ENCODE results near the gene BAHD1.

- TF ChIP-seq CTCF (IDR thresholded peaks at IDR 0.05) (no peak), EZH2 (IDR thresholded peaks at IDR 0.05; ENCODE audit: borderline replicate concordance, insufficient read depth, low read depth, low read length, poor library complexity, severe bottlenecking) (no peak)
These were observed 5.1 kb upstream of the BAHD1 start for GRCh38 chr15:40435710-40436089.

Measured in B cell (primary cell).